Thyroid gland (tissue), 4 donors: ENCODE data around the gene GCK.

ENCODE experiments used
- POLR2A ChIP-seq, 2 donors: fragments of 450-650 bp; IDR thresholded peaks; one replicate each; pipeline ENCODE4 v1.6.1; 2017; ENCODE audit warnings: antibody characterized with exemption in 2 of 2, mild to moderate bottlenecking in 2 of 2, moderate library complexity in 1 of 2
- TF ChIP-seq, protein P1 (sequence below), 6 experiments: fragments of 200-600 bp in 3 of 6; fragments of 450-650 bp in 3 of 6; sonication (generic) in 3 of 6; IDR thresholded peaks; one replicate each; pipeline ENCODE4 v1.5.1; 2016 to 2019; ENCODE audit warnings: antibody characterized with exemption in 6 of 6, mild to moderate bottlenecking in 2 of 6, inconsistent platforms in 1 of 6, moderate library complexity in 1 of 6

DNA sequence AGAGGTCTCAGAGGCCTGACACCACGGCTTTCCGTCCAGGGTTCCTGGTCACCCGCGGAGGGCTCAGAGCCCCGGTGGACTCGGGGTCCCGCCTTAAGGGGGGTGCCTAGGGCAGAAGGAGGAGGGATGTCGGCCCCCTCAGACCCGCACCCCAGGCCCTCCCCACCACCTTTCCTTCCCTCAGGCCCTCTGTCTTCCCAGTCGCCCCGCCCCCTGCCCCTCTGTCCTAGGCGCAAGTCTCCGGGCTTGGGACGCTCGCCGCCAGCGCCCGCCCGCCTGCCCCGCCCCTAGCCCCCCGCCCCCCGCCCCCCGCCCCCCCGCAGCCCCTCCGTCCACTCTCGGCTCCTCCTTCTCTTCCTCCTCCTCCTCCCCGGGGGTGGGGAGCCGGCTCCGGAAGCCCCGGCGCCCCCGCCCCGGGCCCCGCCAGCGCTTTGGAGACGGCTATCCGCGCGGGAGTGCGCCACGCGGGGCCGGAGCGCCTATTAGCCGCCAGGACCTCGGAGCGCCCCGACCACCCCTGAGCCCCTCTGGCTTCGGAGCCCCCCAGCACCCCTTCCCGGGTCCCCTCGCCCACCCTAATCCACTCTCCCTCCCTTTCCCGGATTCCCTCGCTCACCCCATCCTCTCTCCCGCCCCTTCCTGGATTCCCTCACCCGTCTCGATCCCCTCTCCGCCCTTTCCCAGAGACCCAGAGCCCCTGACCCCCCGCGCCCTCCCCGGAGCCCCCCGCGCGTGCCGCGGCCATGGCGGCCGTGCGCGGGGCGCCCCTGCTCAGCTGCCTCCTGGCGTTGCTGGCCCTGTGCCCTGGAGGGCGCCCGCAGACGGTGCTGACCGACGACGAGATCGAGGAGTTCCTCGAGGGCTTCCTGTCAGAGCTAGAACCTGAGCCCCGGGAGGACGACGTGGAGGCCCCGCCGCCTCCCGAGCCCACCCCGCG, 85.0 kb downstream of the GCK start, which contains the start of gene AEBP1:
- TF ChIP-seq, protein P1, sequence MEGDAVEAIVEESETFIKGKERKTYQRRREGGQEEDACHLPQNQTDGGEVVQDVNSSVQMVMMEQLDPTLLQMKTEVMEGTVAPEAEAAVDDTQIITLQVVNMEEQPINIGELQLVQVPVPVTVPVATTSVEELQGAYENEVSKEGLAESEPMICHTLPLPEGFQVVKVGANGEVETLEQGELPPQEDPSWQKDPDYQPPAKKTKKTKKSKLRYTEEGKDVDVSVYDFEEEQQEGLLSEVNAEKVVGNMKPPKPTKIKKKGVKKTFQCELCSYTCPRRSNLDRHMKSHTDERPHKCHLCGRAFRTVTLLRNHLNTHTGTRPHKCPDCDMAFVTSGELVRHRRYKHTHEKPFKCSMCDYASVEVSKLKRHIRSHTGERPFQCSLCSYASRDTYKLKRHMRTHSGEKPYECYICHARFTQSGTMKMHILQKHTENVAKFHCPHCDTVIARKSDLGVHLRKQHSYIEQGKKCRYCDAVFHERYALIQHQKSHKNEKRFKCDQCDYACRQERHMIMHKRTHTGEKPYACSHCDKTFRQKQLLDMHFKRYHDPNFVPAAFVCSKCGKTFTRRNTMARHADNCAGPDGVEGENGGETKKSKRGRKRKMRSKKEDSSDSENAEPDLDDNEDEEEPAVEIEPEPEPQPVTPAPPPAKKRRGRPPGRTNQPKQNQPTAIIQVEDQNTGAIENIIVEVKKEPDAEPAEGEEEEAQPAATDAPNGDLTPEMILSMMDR (IDR thresholded peaks at IDR 0.05): no peak
- no peak for TF ChIP-seq POLR2A (IDR thresholded peaks at IDR 0.05)
